Measurements from ENCODE around the gene SMURF2. TPM values are rescaled to one million over a fixed set of nuclear protein-coding genes. Genes with fewer than 3 reads are reported as not detected.

Gene SMURF2
- total RNA-seq, 1 experiment from 2014 or later, result 35.3 TPM

DNA sequence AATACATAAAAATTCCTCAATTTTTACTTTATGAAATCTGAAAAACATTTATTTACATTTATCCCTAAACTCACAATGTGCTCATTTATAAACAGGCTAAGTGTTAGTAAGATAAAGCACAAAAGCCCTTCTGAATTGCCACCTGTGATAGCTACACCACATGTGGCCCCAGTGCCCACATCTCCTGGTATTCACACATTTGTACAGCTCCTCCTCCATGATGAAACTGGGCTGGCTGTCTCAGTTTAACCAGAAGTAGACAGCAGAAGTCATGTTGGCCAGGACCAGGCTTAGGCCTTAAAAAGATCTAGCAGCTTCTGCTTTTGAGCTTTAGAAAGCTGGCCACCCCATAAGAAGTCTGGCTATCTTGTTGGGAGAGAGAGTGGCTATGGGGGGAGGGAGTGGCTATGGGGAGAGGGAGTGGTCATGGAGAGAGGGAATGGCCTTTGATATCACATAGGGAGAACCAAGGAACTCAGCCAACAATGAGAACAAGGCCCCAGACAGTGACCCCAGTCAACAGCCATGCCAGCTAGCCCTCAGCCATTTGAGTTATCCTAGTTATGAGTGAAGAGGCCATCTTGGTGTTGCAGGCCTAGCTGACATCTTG, 108.0 kb downstream of the SMURF2 start:
- no peak overlapping the region for H2BK15ac ChIP-seq (ENCODE audit: low read depth, low read length)
- no peak overlapping the region for H3K4me3 Mint-ChIP-seq
- no peak overlapping the region for H2AFZ ChIP-seq (ENCODE audit: low read length)
- no peak overlapping the region for H2AK5ac ChIP-seq (ENCODE audit: insufficient read length, low read length)
- no peak overlapping the region for H2BK20ac ChIP-seq (ENCODE audit: low read depth, low read length, poor library complexity, severe bottlenecking)
- H3K79me1 ChIP-seq (ENCODE audit: insufficient read depth, low read depth, low read length, poor library complexity, severe bottlenecking), result no peaks in the 10 kb centered on the region
- H3K79me2 ChIP-seq (ENCODE audit: insufficient read depth, low read length), result no peaks in the 10 kb centered on the region
- no peak overlapping the region for H3K9ac ChIP-seq (ENCODE audit: extremely low read depth, insufficient read length, low read length)
- no peak for DNase-seq
- H3K18ac ChIP-seq (ENCODE audit: insufficient read length, low read depth, low read length), result no peak overlapping the region
- H2BK5ac ChIP-seq (ENCODE audit: insufficient read length, low read length), result no peak overlapping the region
- no peaks in the 10 kb centered on the region for H3K23me2 ChIP-seq (ENCODE audit: insufficient read length, low read depth, low read length, poor library complexity, severe bottlenecking)
- H3K27me3 Mint-ChIP-seq (ENCODE audit: low read depth), result no peaks in the 10 kb centered on the region
- H3T11ph ChIP-seq (ENCODE audit: low read length), result no peak overlapping the region
- no peak overlapping the region for H3K27ac Mint-ChIP-seq
- H3K14ac ChIP-seq (ENCODE audit: insufficient read depth, low read length), result no peak overlapping the region
- H3K27me3 ChIP-seq (ENCODE audit: insufficient read depth, low read length), result no peaks in the 10 kb centered on the region
- no peak overlapping the region for H4K5ac ChIP-seq (ENCODE audit: insufficient read length, low read depth, low read length)
- no peak overlapping the region for H4K8ac ChIP-seq (replicated peaks; ENCODE audit: insufficient read length, low read depth, low read length)
- H3K56ac ChIP-seq (ENCODE audit: insufficient read length, low read depth, low read length), result no peak overlapping the region
- H2BK12ac ChIP-seq (ENCODE audit: insufficient read length, low read depth, low read length), result no peak overlapping the region
- H3K4ac ChIP-seq (ENCODE audit: low read depth, low read length), result no peak overlapping the region
- no peak overlapping the region for H4K91ac ChIP-seq (ENCODE audit: insufficient read length, low read depth, low read length)
- no peak overlapping the region for H3K4me2 ChIP-seq (ENCODE audit: insufficient read depth, insufficient read length, low read length)
- peaks cover 9 to 12% of the 10 kb centered on the region in 2 experiments for H3K4me1 Mint-ChIP-seq
- H3K27ac ChIP-seq (ENCODE audit: insufficient read length, low read depth, low read length), result no peak overlapping the region
- no peaks in the 10 kb centered on the region for H3K9me3 Mint-ChIP-seq
- H3K36me3 Mint-ChIP-seq (ENCODE audit: insufficient read depth in 1 of 3, low read depth in 3 of 3), result peaks cover 3 to 22% (median 11%) of the 10 kb centered on the region in 3 experiments; a peak in 5 of 7 replicates
- H3K23ac ChIP-seq (ENCODE audit: insufficient read length, low read depth, low read length), result no peak overlapping the region
- TF ChIP-seq, protein P1, sequence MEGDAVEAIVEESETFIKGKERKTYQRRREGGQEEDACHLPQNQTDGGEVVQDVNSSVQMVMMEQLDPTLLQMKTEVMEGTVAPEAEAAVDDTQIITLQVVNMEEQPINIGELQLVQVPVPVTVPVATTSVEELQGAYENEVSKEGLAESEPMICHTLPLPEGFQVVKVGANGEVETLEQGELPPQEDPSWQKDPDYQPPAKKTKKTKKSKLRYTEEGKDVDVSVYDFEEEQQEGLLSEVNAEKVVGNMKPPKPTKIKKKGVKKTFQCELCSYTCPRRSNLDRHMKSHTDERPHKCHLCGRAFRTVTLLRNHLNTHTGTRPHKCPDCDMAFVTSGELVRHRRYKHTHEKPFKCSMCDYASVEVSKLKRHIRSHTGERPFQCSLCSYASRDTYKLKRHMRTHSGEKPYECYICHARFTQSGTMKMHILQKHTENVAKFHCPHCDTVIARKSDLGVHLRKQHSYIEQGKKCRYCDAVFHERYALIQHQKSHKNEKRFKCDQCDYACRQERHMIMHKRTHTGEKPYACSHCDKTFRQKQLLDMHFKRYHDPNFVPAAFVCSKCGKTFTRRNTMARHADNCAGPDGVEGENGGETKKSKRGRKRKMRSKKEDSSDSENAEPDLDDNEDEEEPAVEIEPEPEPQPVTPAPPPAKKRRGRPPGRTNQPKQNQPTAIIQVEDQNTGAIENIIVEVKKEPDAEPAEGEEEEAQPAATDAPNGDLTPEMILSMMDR (conservative IDR thresholded peaks at IDR 0.05), result no peak
- H3K4me1 ChIP-seq (ENCODE audit: insufficient read depth, low read length), result no peaks in the 10 kb centered on the region
- no peaks in the 10 kb centered on the region for H3K9me3 ChIP-seq (ENCODE audit: control insufficient read depth, low read depth, low read length)
- no peaks in the 10 kb centered on the region for H4K20me1 ChIP-seq (ENCODE audit: control insufficient read depth, insufficient read depth, insufficient read length)
- H2BK120ac ChIP-seq (ENCODE audit: low read depth, low read length, poor library complexity, severe bottlenecking), result no peak overlapping the region
